BE2C (cell line): Measurements from ENCODE around the gene PRDM5.

Source experiments
- DNase-seq: peaks from one replicate; pipeline ENCODE4 v3.0.0-alpha.2; 2020
- H3K27me3 ChIP-seq: fragments of 250-450 bp; sonication (Bioruptor Pico); 2 replicates; pipeline ENCODE4 v1.5.1; 2020; ENCODE audit warnings: mild to moderate bottlenecking
- H3K36me3 ChIP-seq: fragments of 250-450 bp; sonication (Bioruptor Pico); 2 replicates; pipeline ENCODE4 v1.5.1; 2020; ENCODE audit warnings: mild to moderate bottlenecking
- H3K4me1 ChIP-seq: fragments of 250-450 bp; sonication (Bioruptor Pico); 2 replicates; pipeline ENCODE4 v1.5.1; 2020
- H3K4me3 ChIP-seq: 2 replicates; pipeline ENCODE4 v1.5.1; 2011; ENCODE audit warnings: low read depth, low read length
- H3K9me3 ChIP-seq: fragments of 250-450 bp; sonication (Bioruptor Pico); 2 replicates; pipeline ENCODE4 v1.5.1; 2020
- CTCF ChIP-seq: IDR thresholded peaks from 2 replicates; pipeline ENCODE4 v1.5.1; 2012; ENCODE audit warnings: mild to moderate bottlenecking, low read depth, low read length

PRDM5 gene

DNA sequence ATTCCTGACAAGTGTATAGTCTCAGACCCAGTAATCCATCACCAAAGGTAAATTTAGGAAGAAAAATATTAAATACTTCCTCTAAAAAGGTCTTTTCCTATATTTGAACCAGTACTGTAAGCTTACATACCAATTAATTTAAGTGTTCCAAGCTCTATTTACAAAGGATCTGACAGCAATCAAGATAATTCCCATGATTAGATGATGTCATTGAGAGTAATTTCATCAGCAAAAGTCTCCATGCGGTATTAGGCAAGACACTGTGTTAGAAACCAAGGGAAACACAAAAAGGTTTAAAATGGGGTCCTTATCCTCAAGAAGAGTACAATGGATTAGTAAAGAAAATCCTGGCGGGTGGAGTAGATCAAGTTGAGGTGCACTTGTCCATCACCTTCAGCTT is 198.5 kb downstream of the PRDM5 start:
- Histone ChIP-seq H3K36me3 (no peaks in the 10 kb centered on the region), H3K4me1 (peaks cover 4% of the 10 kb centered on the region; the same call in 1 of the 2 replicates), H3K9me3 (no peaks in the 10 kb centered on the region), H3K4me3 (no peak overlapping the region), H3K27me3 (no peaks in the 10 kb centered on the region)
- DNase-seq = no peak
- TF ChIP-seq CTCF = no peak

GRCh38 chr4:120723105-120723504 is 199.4 kb downstream of the PRDM5 start:
- Histone ChIP-seq H3K4me1 (peaks cover 4% of the 10 kb centered on the region; the same call in 1 of the 2 replicates), H3K36me3 (no peaks in the 10 kb centered on the region)
- no peak for TF ChIP-seq CTCF

DNA sequence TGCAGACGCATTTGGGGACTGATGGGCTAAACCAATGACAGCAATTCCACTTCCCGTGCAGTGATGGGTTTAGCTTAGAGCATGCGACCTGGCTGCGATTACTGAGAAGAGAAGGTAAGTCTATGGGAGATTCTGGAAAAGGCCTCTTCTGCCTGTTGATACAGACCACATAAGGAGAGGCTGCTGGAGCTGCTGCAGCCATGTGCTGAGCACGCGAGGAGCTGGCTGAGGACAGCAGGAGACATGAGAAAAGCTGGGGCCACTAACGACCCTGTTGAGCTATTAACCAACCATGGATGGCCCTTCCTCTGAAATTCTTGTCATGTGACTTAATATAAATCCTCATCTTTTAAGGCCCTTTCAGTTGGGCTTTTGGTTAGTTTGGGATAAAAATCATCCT is 199.9 kb downstream of the PRDM5 start:
- no peak for TF ChIP-seq CTCF
- H3K4me3 ChIP-seq = no peak overlapping the region
- H3K36me3 ChIP-seq = no peaks in the 10 kb centered on the region
- DNase-seq = no peak
- peaks cover 4% of the 10 kb centered on the region; the same call in 1 of the 2 replicates for H3K4me1 ChIP-seq
- no peaks in the 10 kb centered on the region for H3K27me3 ChIP-seq
- no peaks in the 10 kb centered on the region for H3K9me3 ChIP-seq

More at GRCh38 chr4:120723105-120723504, 199.4 kb downstream of the PRDM5 start:
- no peak for DNase-seq
- H3K27me3 ChIP-seq = no peaks in the 10 kb centered on the region
- no peaks in the 10 kb centered on the region for H3K9me3 ChIP-seq
- no peak overlapping the region for H3K4me3 ChIP-seq

- DNase-seq = no peak
These were observed 202.1 kb downstream of the PRDM5 start for GRCh38 chr4:120720354-120720934.

GRCh38 chr4:120718979-120719566 is 203.5 kb downstream of the PRDM5 start:
- peak; percentile 52 for DNase-seq
- peak; percentile 94 for TF ChIP-seq CTCF
- Histone ChIP-seq H3K27me3 (no peaks in the 10 kb centered on the region), H3K9me3 (no peaks in the 10 kb centered on the region), H3K4me3 (no peak overlapping the region), H3K4me1 (peaks cover under 1% of the 10 kb centered on the region; the same call in 1 of the 2 replicates), H3K36me3 (no peaks in the 10 kb centered on the region)

More at GRCh38 chr4:120720354-120720934, 202.1 kb downstream of the PRDM5 start:
- H3K36me3 ChIP-seq = no peaks in the 10 kb centered on the region
- H3K27me3 ChIP-seq = no peaks in the 10 kb centered on the region
- H3K9me3 ChIP-seq = no peaks in the 10 kb centered on the region
- no peak overlapping the region for H3K4me3 ChIP-seq
- TF ChIP-seq CTCF = no peak
- H3K4me1 ChIP-seq = peaks cover 4% of the 10 kb centered on the region; the same call in 1 of the 2 replicates

GRCh38 chr4:120716346-120716745 is 206.2 kb downstream of the PRDM5 start:
- H3K9me3 ChIP-seq = no peaks in the 10 kb centered on the region
- no peaks in the 10 kb centered on the region; the same call in 1 of the 2 replicates for H3K4me1 ChIP-seq
- H3K36me3 ChIP-seq = no peaks in the 10 kb centered on the region
- no peak for DNase-seq
- no peak for TF ChIP-seq CTCF
- H3K27me3 ChIP-seq = no peaks in the 10 kb centered on the region
- H3K4me3 ChIP-seq = no peak overlapping the region
